Testis (tissue), 3 donors: ENCODE measurements around the gene CACNA2D3. TPM values are rescaled to one million over a fixed set of nuclear protein-coding genes. Genes with fewer than 3 reads are reported as not detected.

ENCODE experiments used
- DNase-seq: peaks from one replicate; pipeline ENCODE4 v3.0.0-alpha.2; 2019
- H3K27ac ChIP-seq, 2 donors: fragments of 200-600 bp; sonication (generic); one replicate each; pipeline ENCODE4 v1.5.1; 2019
- H3K27me3 ChIP-seq: fragments of 200-600 bp; sonication (generic); one replicate; pipeline ENCODE4 v1.5.1; 2019
- H3K36me3 ChIP-seq: fragments of 200-600 bp; sonication (generic); one replicate; pipeline ENCODE4 v1.5.1; 2017; ENCODE audit warnings: low read depth; ENCODE audit errors: missing control alignments
- H3K4me1 ChIP-seq: fragments of 200-600 bp; sonication (generic); one replicate; pipeline ENCODE4 v1.5.1; 2019
- H3K4me3 ChIP-seq, 2 donors: fragments of 200-600 bp; sonication (generic); one replicate each; pipeline ENCODE4 v1.5.1; 2017 to 2019
- H3K9me3 ChIP-seq: fragments of 200-600 bp; sonication (generic); one replicate; pipeline ENCODE4 v1.5.1; 2017
- CTCF ChIP-seq, 3 experiments: fragments of 450-650 bp in 2 of 3; fragments of 200-600 bp in 1 of 3; sonication (generic) in 1 of 3; IDR thresholded peaks; one replicate each; pipeline ENCODE4 v1.5.1; 2016 to 2019; ENCODE audit warnings: antibody characterized with exemption in 3 of 3, mild to moderate bottlenecking in 2 of 3, moderate library complexity in 1 of 3
- POLR2A ChIP-seq: fragments of 450-650 bp; IDR thresholded peaks from one replicate; pipeline ENCODE4 v1.6.1; 2017; ENCODE audit warnings: antibody characterized with exemption, mild to moderate bottlenecking, moderate library complexity
- WGBS, 2 donors: methylation state at CpG; one replicate each; pipeline ENCODE4 v1.1.5; 2018; 5-methylcytosine and 5-hydroxymethylcytosine counted together
- intact Hi-C: fragments of 100-400 bp; cut with DNase I; formaldehyde crosslinking; loops from one replicate; pipeline ENCODE4 v1.15.1; 2023; ENCODE audit warnings: low total_unique reads
- polyA plus RNA-seq: library from polyadenylated mRNA; stranded (reverse); fragments of 350-450 nt; fragmentation: Illumina TruSeq; extraction: RNeasy Lipid Tissue Mini Kit (QIAGEN cat#74804); gene quantifications from one replicate; pipeline ENCODE4 v1.2.3, GENCODE V29; 2014; ENCODE audit warnings: low read depth, low replicate concordance; ENCODE audit not compliant: insufficient read depth
- total RNA-seq, 2 donors: library from RNA; depleted of rRNA; stranded (reverse); fragments of >200 nt; gene quantifications; one replicate each; pipeline ENCODE4 v1.2.3, GENCODE V29; 2016

Gene CACNA2D3
- total and polyA plus RNA-seq, 3 donors from 2014 or later = 10.1 to 16.5 (median 11.2) TPM

- no peak for TF ChIP-seq CTCF (IDR thresholded peaks at IDR 0.05)
- TF ChIP-seq POLR2A = no peak
- H3K36me3 ChIP-seq = no peaks in the 10 kb centered on the region
- intact Hi-C loops = no loop called here
- DNase-seq = no peak
- H3K27me3 ChIP-seq = no peaks in the 10 kb centered on the region
- H3K4me1 ChIP-seq = no peaks in the 10 kb centered on the region
- no peaks in the 10 kb centered on the region for H3K9me3 ChIP-seq
- no peak overlapping the region for H3K4me3 ChIP-seq
- WGBS, 2 donors = 89 to 95% methylated on average over 3 of the region's 3 CpGs
- H3K27ac ChIP-seq = no peak overlapping the region
Observed at GRCh38 chr3:54132685-54133084, 10.3 kb downstream of the CACNA2D3 start.

GRCh38 chr3:54133196-54133595 lies 10.8 kb downstream of the CACNA2D3 start:
- no peak overlapping the region for H3K4me3 ChIP-seq
- no peak overlapping the region for H3K27ac ChIP-seq
- H3K9me3 ChIP-seq = no peaks in the 10 kb centered on the region
- no peak for DNase-seq
- no peaks in the 10 kb centered on the region for H3K36me3 ChIP-seq
- H3K27me3 ChIP-seq = no peaks in the 10 kb centered on the region
- no peaks in the 10 kb centered on the region for H3K4me1 ChIP-seq
- TF ChIP-seq CTCF (IDR thresholded peaks at IDR 0.05) (no peak), POLR2A (no peak)
- intact Hi-C loops = no loop called here
- 74% methylated on average over 5 of the region's 5 CpGs for WGBS, 2 donors

- DNase-seq = no peak
- Histone ChIP-seq H3K9me3 (no peaks in the 10 kb centered on the region), H3K27me3 (no peaks in the 10 kb centered on the region), H3K36me3 (no peaks in the 10 kb centered on the region), H3K27ac (no peak overlapping the region), H3K4me3 (no peak overlapping the region), H3K4me1 (no peaks in the 10 kb centered on the region)
- no peak for TF ChIP-seq CTCF (IDR thresholded peaks at IDR 0.05)
- no peak for TF ChIP-seq POLR2A
- intact Hi-C loops = no loop called here
- 79 to 91% methylated on average over 4 to 8 of the region's 8 CpGs for WGBS, 2 donors
Observed at GRCh38 chr3:54134155-54134554, 11.8 kb downstream of the CACNA2D3 start.

GRCh38 chr3:54134713-54135112 lies 12.4 kb downstream of the CACNA2D3 start:
- Histone ChIP-seq H3K4me3 (no peak overlapping the region), H3K27me3 (no peaks in the 10 kb centered on the region), H3K4me1 (no peaks in the 10 kb centered on the region), H3K36me3 (no peaks in the 10 kb centered on the region), H3K27ac (no peak overlapping the region), H3K9me3 (no peaks in the 10 kb centered on the region)
- intact Hi-C loops = no loop called here
- 89 to 93% methylated on average over 6 to 12 of the region's 12 CpGs for WGBS, 2 donors
- no peak for TF ChIP-seq POLR2A
- no peak for TF ChIP-seq CTCF (IDR thresholded peaks at IDR 0.05)
- no peak for DNase-seq

GRCh38 chr3:54137311-54137710 lies 15.0 kb downstream of the CACNA2D3 start:
- H3K4me1 ChIP-seq = no peaks in the 10 kb centered on the region
- WGBS, 2 donors = 77 to 79% methylated on average over 5 of the region's 5 CpGs
- no peaks in the 10 kb centered on the region for H3K36me3 ChIP-seq
- no peaks in the 10 kb centered on the region for H3K9me3 ChIP-seq
- no peaks in the 10 kb centered on the region for H3K27me3 ChIP-seq
- no peak for TF ChIP-seq POLR2A
- no peak for TF ChIP-seq CTCF (IDR thresholded peaks at IDR 0.05)
- no peak overlapping the region for H3K4me3 ChIP-seq
- intact Hi-C loops = no loop called here
- DNase-seq = no peak
- no peak overlapping the region for H3K27ac ChIP-seq
